H9 (cell line): ENCODE measurements around the gene PRCD. TPM values are rescaled to one million over a fixed set of nuclear protein-coding genes. Genes with fewer than 3 reads are reported as not detected.

Experiments used
- DNase-seq: peaks from one replicate; pipeline ENCODE4 v3.0.0-alpha.2; 2017
- H2AFZ ChIP-seq: one replicate; pipeline ENCODE4 v1.6.1; 2013; ENCODE audit warnings: mild to moderate bottlenecking, low read length, control low read depth, moderate library complexity
- H2AK5ac ChIP-seq: 2 replicates; pipeline ENCODE4 v1.6.1; 2013; ENCODE audit warnings: low read length, control low read depth, mixed read lengths; ENCODE audit not compliant: insufficient read length
- H2BK120ac ChIP-seq: one replicate; pipeline ENCODE4 v1.6.1; 2013; ENCODE audit warnings: low read depth, mild to moderate bottlenecking, low read length, control low read depth, inconsistent platforms; ENCODE audit not compliant: poor library complexity, severe bottlenecking
- H2BK12ac ChIP-seq: 2 replicates; pipeline ENCODE4 v1.6.1; 2013; ENCODE audit warnings: low read length, control low read depth, mixed read lengths, low read depth; ENCODE audit not compliant: insufficient read length
- H2BK15ac ChIP-seq: 2 replicates; pipeline ENCODE4 v1.6.1; 2013; ENCODE audit warnings: low read depth, low read length, control low read depth
- H2BK20ac ChIP-seq: one replicate; pipeline ENCODE4 v1.6.1; 2013; ENCODE audit warnings: low read depth, mild to moderate bottlenecking, low read length, control low read depth, inconsistent platforms; ENCODE audit not compliant: poor library complexity, severe bottlenecking
- H2BK5ac ChIP-seq: 2 replicates; pipeline ENCODE4 v1.6.1; 2013; ENCODE audit warnings: low read length, control low read depth, mixed read lengths; ENCODE audit not compliant: insufficient read length
- H3K14ac ChIP-seq: 2 replicates; pipeline ENCODE4 v1.6.1; 2013; ENCODE audit warnings: low read length, control low read depth; ENCODE audit not compliant: insufficient read depth
- H3K18ac ChIP-seq: 2 replicates; pipeline ENCODE4 v1.6.1; 2013; ENCODE audit warnings: low read depth, mild to moderate bottlenecking, mixed read lengths, low read length, control low read depth; ENCODE audit not compliant: insufficient read length
- H3K23ac ChIP-seq: 2 replicates; pipeline ENCODE4 v1.6.1; 2013; ENCODE audit warnings: low read length, control low read depth, mixed read lengths, low read depth; ENCODE audit not compliant: insufficient read length
- H3K23me2 ChIP-seq: 2 replicates; pipeline ENCODE4 v1.6.1; 2013; ENCODE audit warnings: low read depth, mild to moderate bottlenecking, mixed read lengths, low read length, control low read depth; ENCODE audit not compliant: insufficient read length, poor library complexity, severe bottlenecking
- H3K27ac ChIP-seq: 2 replicates; pipeline ENCODE4 v1.5.1; 2013; ENCODE audit warnings: low read length, control low read depth, mixed read lengths, low read depth; ENCODE audit not compliant: insufficient read length
- H3K27me3 ChIP-seq: 2 replicates; pipeline ENCODE4 v1.6.1; 2013; ENCODE audit warnings: low read length, control low read depth, inconsistent platforms; ENCODE audit not compliant: insufficient read depth
- H3K4ac ChIP-seq: 2 replicates; pipeline ENCODE4 v1.6.1; 2013; ENCODE audit warnings: low read depth, mild to moderate bottlenecking, control low read depth, inconsistent platforms, low read length, moderate library complexity
- H3K4me1 ChIP-seq: 2 replicates; pipeline ENCODE4 v1.6.1; 2013; ENCODE audit warnings: low read length, control low read depth, inconsistent platforms; ENCODE audit not compliant: insufficient read depth
- H3K4me2 ChIP-seq: 2 replicates; pipeline ENCODE4 v1.6.1; 2013; ENCODE audit warnings: low read length, control low read depth, mixed read lengths; ENCODE audit not compliant: insufficient read length, insufficient read depth
- H3K56ac ChIP-seq: 2 replicates; pipeline ENCODE4 v1.6.1; 2013; ENCODE audit warnings: low read depth, mild to moderate bottlenecking, mixed read lengths, low read length, control low read depth; ENCODE audit not compliant: insufficient read length
- H3K79me1 ChIP-seq: 2 replicates; pipeline ENCODE4 v1.6.1; 2013; ENCODE audit warnings: low read depth, mild to moderate bottlenecking, moderate library complexity, low read length, control low read depth, inconsistent platforms; ENCODE audit not compliant: insufficient read depth, poor library complexity, severe bottlenecking
- H3K79me2 ChIP-seq: 2 replicates; pipeline ENCODE4 v1.6.1; 2013; ENCODE audit warnings: low read length, control low read depth, inconsistent platforms; ENCODE audit not compliant: insufficient read depth
- H3K9ac ChIP-seq: 2 replicates; pipeline ENCODE4 v1.6.1; 2013; ENCODE audit warnings: low read length, control low read depth, mixed read lengths; ENCODE audit not compliant: insufficient read length; ENCODE audit errors: extremely low read depth
- H3K9me3 ChIP-seq: one replicate; pipeline ENCODE4 v1.6.1; 2013; ENCODE audit warnings: low read depth, low read length, inconsistent platforms; ENCODE audit not compliant: control insufficient read depth
- H3T11ph ChIP-seq: one replicate; pipeline ENCODE4 v1.6.1; 2013; ENCODE audit warnings: mild to moderate bottlenecking, low read length, control low read depth, inconsistent platforms
- H4K20me1 ChIP-seq: one replicate; pipeline ENCODE4 v1.6.1; 2013; ENCODE audit not compliant: control insufficient read depth, insufficient read length, insufficient read depth
- H4K5ac ChIP-seq: 2 replicates; pipeline ENCODE4 v1.6.1; 2013; ENCODE audit warnings: low read depth, mild to moderate bottlenecking, mixed read lengths, low read length, control low read depth; ENCODE audit not compliant: insufficient read length
- H4K8ac ChIP-seq: replicated peaks from 2 replicates; pipeline ENCODE4 v1.6.1; 2013; ENCODE audit warnings: low read length, control low read depth, mixed read lengths, low read depth; ENCODE audit not compliant: insufficient read length
- H4K91ac ChIP-seq: 2 replicates; pipeline ENCODE4 v1.6.1; 2013; ENCODE audit warnings: low read depth, mild to moderate bottlenecking, moderate library complexity, mixed read lengths, low read length, control low read depth; ENCODE audit not compliant: insufficient read length
- H3K27ac Mint-ChIP-seq, 3 experiments: 2 replicates in 2 of 3; 3 replicates in 1 of 3; pipeline ENCODE4 v1.8.0; 2020 to 2021; ENCODE audit warnings: mixed read lengths in 3 of 3, mild to moderate bottlenecking in 1 of 3, moderate library complexity in 1 of 3
- H3K27me3 Mint-ChIP-seq: 2 replicates; pipeline ENCODE4 v1.8.0; 2021; ENCODE audit warnings: low read depth, mild to moderate bottlenecking, moderate library complexity, mixed read lengths
- H3K36me3 Mint-ChIP-seq, 3 experiments: 2 replicates in 2 of 3; 3 replicates in 1 of 3; pipeline ENCODE4 v1.8.0; 2020 to 2021; ENCODE audit warnings: low read depth in 3 of 3, mixed read lengths in 3 of 3; ENCODE audit not compliant: insufficient read depth in 1 of 3
- H3K4me1 Mint-ChIP-seq, 2 experiments: 2 replicates each; pipeline ENCODE4 v1.8.0; 2020; ENCODE audit warnings: mixed read lengths in 2 of 2
- H3K4me3 Mint-ChIP-seq, 2 experiments: 2 replicates in 1 of 2; 3 replicates in 1 of 2; pipeline ENCODE4 v1.8.0; 2020 to 2021; ENCODE audit warnings: mild to moderate bottlenecking in 2 of 2, mixed read lengths in 2 of 2, moderate library complexity in 1 of 2
- H3K9me3 Mint-ChIP-seq, 2 experiments: 2 replicates in 1 of 2; 3 replicates in 1 of 2; pipeline ENCODE4 v1.8.0; 2020; ENCODE audit warnings: mild to moderate bottlenecking in 2 of 2, mixed read lengths in 2 of 2, moderate library complexity in 1 of 2
- CTCF ChIP-seq: fragments of 200-600 bp; sonication (generic); conservative IDR thresholded peaks from 3 replicates; pipeline ENCODE4 v1.8.0; 2021; ENCODE audit warnings: antibody characterized with exemption, mild to moderate bottlenecking
- WGBS: extraction: QIAGEN DNeasy Blood & Tissue Kit; methylation state at CpG from one replicate; pipeline ENCODE4 v1.1.7; 2013; ENCODE audit warnings: missing lambda C conversion rate, low lambda C conversion rate, mixed read lengths; ENCODE audit not compliant: insufficient read length; ENCODE audit errors: extremely low coverage; 5-methylcytosine and 5-hydroxymethylcytosine counted together
- total RNA-seq: library from RNA; stranded (reverse); gene quantifications from 2 replicates; pipeline ENCODE4 v1.2.1, GENCODE V29; 2021

Gene PRCD
- total RNA-seq, 1 experiment from 2014 or later: 0.46 TPM

DNA sequence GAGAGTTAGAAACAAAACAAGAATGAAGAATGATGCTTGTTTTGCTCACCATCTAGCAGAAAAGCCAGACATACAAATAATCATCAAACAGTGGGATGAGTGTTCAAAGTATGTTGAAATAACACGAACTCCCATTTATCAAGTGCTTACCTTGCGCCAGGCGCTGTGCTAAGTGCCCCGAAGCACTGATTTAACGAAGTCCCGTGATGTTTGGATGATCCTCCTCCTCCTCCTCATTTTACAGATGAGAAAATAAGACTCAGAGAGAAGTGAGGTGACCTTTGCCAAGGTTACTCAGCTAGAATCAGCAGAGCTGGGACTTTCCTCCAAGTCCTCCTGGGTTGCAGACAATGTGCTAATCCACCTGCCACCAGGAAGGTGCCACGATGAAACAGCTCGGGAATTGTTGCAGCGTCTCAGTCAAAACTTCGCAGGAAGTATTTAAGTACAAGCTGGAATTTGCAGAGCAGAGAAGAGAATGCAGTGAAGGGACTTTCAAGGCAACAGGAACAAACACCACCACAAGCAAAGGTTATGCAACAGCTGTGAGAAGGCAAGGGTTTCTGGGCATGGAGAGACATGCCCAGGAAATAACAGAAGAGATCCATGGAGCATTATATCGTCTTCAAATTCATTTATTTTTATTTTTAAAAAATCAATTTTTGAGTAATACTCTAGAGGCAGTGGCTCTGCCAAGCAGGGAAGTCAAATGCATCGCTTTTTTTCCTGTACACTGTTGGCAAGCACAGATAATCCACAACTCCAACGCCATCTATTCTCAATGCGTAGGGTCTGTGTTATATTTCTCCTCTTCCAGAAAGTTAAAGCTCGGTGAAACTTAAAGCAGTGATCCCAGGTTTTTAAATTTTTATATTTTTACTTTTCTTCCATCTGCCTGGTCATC lies 11.1 kb downstream of the PRCD start:
- WGBS: no CpG with 5 or more reads among the region's 15 CpGs
- Histone ChIP-seq H2AK5ac (no peak overlapping the region), H3K27ac (no peak overlapping the region), H2BK20ac (no peak overlapping the region), H2BK12ac (no peak overlapping the region), H3K4me2 (no peak overlapping the region), H3K56ac (no peak overlapping the region), H4K91ac (no peak overlapping the region), H2AFZ (no peak overlapping the region), H2BK5ac (no peak overlapping the region), H3K14ac (no peak overlapping the region), H3K9ac (no peak overlapping the region), H4K5ac (no peak overlapping the region), H3K23me2 (no peaks in the 10 kb centered on the region), H3K4me1 (no peaks in the 10 kb centered on the region; the same call in 1 of the 2 replicates), H4K8ac (no peak overlapping the region), H3K4ac (no peak overlapping the region), H3T11ph (no peak overlapping the region), H2BK120ac (no peak overlapping the region), H3K79me2 (no peaks in the 10 kb centered on the region), H2BK15ac (no peak overlapping the region), H3K18ac (no peak overlapping the region), H3K23ac (no peak overlapping the region), H3K9me3 (no peaks in the 10 kb centered on the region), H3K27me3 (no peaks in the 10 kb centered on the region), H3K79me1 (no peaks in the 10 kb centered on the region), H4K20me1 (no peaks in the 10 kb centered on the region)
- TF ChIP-seq CTCF: no peak
- Mint-ChIP-seq H3K9me3 (no peaks in the 10 kb centered on the region), H3K4me3 (no peak overlapping the region), H3K27me3 (no peaks in the 10 kb centered on the region), H3K27ac (peak overlapping the region in 2 of 3 experiments; percentile 2 to 3; a peak in 1 of 7 replicates), H3K4me1 (peaks cover 8 to 17% of the 10 kb centered on the region in 2 experiments), H3K36me3 (no peaks in the 10 kb centered on the region; a peak in 1 of 7 replicates)
- peak; percentile 49 for DNase-seq
